Right ventricle myocardium superior (tissue), 1 donor: Measurements from ENCODE around the gene RABAC1. TPM values are rescaled to one million over a fixed set of nuclear protein-coding genes. Genes with fewer than 3 reads are reported as not detected.
"Not testable (repeated sequence)": the region's sequence is repeated elsewhere in the genome, so short reads cannot be mapped to it uniquely, and the experiment has no call there.

Source experiments
- ATAC-seq: fragments of 200-7000 bp; cut with Tn5 transposase; one replicate; pipeline ENCODE4 v1.9.1; 2020; ENCODE audit warnings: mild to moderate bottlenecking; ENCODE audit not compliant: poor library complexity
- DNase-seq: peaks from one replicate; pipeline ENCODE4 v3.0.0-alpha.2; 2020
- intact Hi-C: fragments of 100-400 bp; cut with DNase I; formaldehyde crosslinking; loops from one replicate; pipeline ENCODE4 v1.11.2; 2022
- total RNA-seq: library from RNA; stranded (reverse); fragmentation: NEBNext Ultra II Directional; extraction: Animal tissue kit (Norgen Biotek cat#: 25700); gene quantifications from one replicate; pipeline ENCODE4 v1.2.1, GENCODE V29; 2021
- donor health status: DM: no; HTN: yes; CAD: no; lungs with severe emphysema.

RABAC1 gene
- total RNA-seq, 1 donor from 2014 or later, result 62.1 TPM

- not testable (repeated sequence) for ATAC-seq
- DNase-seq, result peak; percentile 29
- intact Hi-C loops, result loop anchor here (10.0 kb wide), 1 partner anchor 93 kb away; no protein-coding TSS in a partner anchor
These were observed 32.9 kb upstream of the RABAC1 start for GRCh38 chr19:41991925-41992569.

- ATAC-seq, result peak; percentile 62
- intact Hi-C loops, result loop anchor here (10.0 kb wide), 1 partner anchor 94 kb away; no protein-coding TSS in a partner anchor
- peak; percentile 83 for DNase-seq
These were observed 31.9 kb upstream of the RABAC1 start for GRCh38 chr19:41991025-41991424.

GRCh38 chr19:41990615-41991014, 31.5 kb upstream of the RABAC1 start:
- no peak for DNase-seq
- ATAC-seq, result no peak
- intact Hi-C loops, result loop anchor here (10.0 kb wide), 1 partner anchor 94 kb away; no protein-coding TSS in a partner anchor

GRCh38 chr19:41990028-41990427, 30.9 kb upstream of the RABAC1 start:
- DNase-seq (no peak), ATAC-seq (no peak)
- intact Hi-C loops, result loop anchor here (10.0 kb wide), 1 partner anchor 95 kb away; no protein-coding TSS in a partner anchor

GRCh38 chr19:41988947-41989346, 29.8 kb upstream of the RABAC1 start:
- no peak for DNase-seq
- no peak for ATAC-seq
- intact Hi-C loops, result no loop called here

GRCh38 chr19:41987141-41987860, 28.2 kb upstream of the RABAC1 start:
- no peak for ATAC-seq
- no peak for DNase-seq
- intact Hi-C loops, result no loop called here

- intact Hi-C loops, result no loop called here
- ATAC-seq, result no peak
- no peak for DNase-seq
These were observed 25.8 kb upstream of the RABAC1 start for GRCh38 chr19:41984961-41985360.

GRCh38 chr19:41981724-41982123, 22.6 kb upstream of the RABAC1 start:
- no peak for DNase-seq
- no peak for ATAC-seq
- intact Hi-C loops, result no loop called here

GRCh38 chr19:41978470-41978869, 19.3 kb upstream of the RABAC1 start:
- no peak for ATAC-seq
- intact Hi-C loops, result no loop called here
- DNase-seq, result no peak

GRCh38 chr19:41977916-41978315, 18.8 kb upstream of the RABAC1 start:
- intact Hi-C loops, result no loop called here
- DNase-seq, result no peak
- no peak for ATAC-seq

- DNase-seq (no peak), ATAC-seq (no peak)
- intact Hi-C loops, result no loop called here
These were observed 15.5 kb upstream of the RABAC1 start for GRCh38 chr19:41974652-41975051.

GRCh38 chr19:41971363-41971762, 12.2 kb upstream of the RABAC1 start:
- DNase-seq, result no peak
- intact Hi-C loops, result no loop called here
- no peak for ATAC-seq

GRCh38 chr19:41969772-41970458, 10.8 kb upstream of the RABAC1 start:
- DNase-seq, result no peak

GRCh38 chr19:41968751-41969595, 9.9 kb upstream of the RABAC1 start:
- DNase-seq, result no peak
- no peak for ATAC-seq
- intact Hi-C loops, result no loop called here

More at GRCh38 chr19:41969772-41970458, 10.8 kb upstream of the RABAC1 start:
- intact Hi-C loops, result no loop called here
- ATAC-seq, result no peak

- no peak for ATAC-seq
- no peak for DNase-seq
- intact Hi-C loops, result no loop called here
These were observed 8.1 kb upstream of the RABAC1 start for GRCh38 chr19:41967054-41967783.

GRCh38 chr19:41965106-41965505, 6.0 kb upstream of the RABAC1 start:
- no peak for DNase-seq
- intact Hi-C loops, result no loop called here
- no peak for ATAC-seq

GRCh38 chr19:41960973-41961372, 1.9 kb upstream of the RABAC1 start:
- ATAC-seq, result no peak
- intact Hi-C loops, result no loop called here
- DNase-seq, result no peak
